ENCODE results near the gene RABL3. TPM values are rescaled to one million over a fixed set of nuclear protein-coding genes. Genes with fewer than 3 reads are reported as not detected.
"Not testable (repeated sequence)": the region's sequence is repeated elsewhere in the genome, so short reads cannot be mapped to it uniquely, and the experiment has no call there.

RABL3 gene, protein sequence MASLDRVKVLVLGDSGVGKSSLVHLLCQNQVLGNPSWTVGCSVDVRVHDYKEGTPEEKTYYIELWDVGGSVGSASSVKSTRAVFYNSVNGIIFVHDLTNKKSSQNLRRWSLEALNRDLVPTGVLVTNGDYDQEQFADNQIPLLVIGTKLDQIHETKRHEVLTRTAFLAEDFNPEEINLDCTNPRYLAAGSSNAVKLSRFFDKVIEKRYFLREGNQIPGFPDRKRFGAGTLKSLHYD
- 10 to 100 TPM; 25.3 to 25.7 TPM for total RNA-seq
- long read RNA-seq, transcript RABL3-201 (8 exons, 3,883 nt): major isoform, 36 of 43 reads
- long read RNA-seq, partial matches to known transcripts: 0 of 43 reads
- long read RNA-seq, other reads (novel, unspliced or antisense): 6 of 43 reads

DNA sequence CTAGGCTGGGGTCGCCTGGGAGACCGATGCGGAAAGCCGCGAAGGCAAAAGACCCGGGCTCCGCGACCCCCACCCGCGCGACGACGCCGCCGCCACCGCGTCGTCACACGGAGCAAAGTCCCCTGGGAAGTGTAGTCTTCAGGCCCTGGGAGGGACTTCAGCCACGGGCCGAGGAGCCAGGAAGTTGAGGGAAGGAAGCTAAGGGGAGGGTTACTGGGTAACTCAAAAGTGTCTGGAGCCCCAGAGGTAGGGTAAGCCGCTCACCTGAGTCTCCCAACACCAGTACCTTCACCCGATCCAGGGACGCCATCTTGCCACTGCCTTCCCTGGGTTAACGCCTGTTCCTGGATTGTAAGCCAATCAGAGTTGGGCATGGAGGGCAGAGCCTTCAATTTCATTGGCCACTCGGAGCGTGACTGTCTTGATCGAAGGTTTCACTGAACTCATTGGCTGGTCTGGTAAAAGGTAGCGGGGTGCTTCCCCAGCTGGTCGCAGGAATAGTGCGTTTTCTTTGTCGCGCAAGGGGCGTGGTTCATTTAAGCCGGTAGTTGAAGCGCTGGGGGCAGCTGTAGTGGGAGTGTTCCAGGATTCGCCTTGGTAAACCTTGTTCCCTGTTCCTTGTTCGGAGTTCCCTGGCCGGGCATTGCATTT, at the start of gene RABL3, which contains the start of gene GTF2E1:
TSS of gene RABL3 (minus strand) at position 319 of the 651 bp plus-strand sequence. CDS start at position 310, 9 bp downstream.
TSS of gene GTF2E1 (plus strand) at position 547 of the 651 bp plus-strand sequence. CDS start 7,809 bp downstream, outside the sequence.
- ATAC-seq (peak; percentile 98), DNase-seq (peak; percentile 97 to 98)
- intact Hi-C loops (cut with DNase I, micrococcal nuclease): no loop called here

DNA sequence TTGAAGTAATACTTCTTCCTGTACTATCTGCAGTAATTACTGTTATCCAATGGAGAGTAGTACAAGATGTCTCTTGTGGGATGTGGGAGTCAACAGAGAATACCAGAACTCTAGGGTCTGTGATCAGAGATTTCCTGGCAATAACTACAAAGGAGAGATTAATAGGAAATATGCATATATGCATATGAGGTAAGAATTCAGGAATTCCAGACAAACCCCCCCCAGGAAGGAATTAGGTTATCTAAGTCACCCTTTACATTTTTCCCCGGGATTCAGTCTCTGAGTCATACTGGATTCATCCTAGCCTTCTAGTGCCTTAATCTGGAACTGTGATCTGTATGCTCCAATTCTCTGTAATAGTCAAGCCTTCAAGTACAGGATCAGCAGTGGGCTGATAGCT, 49.6 kb upstream of the RABL3 start:
- intact Hi-C loops (cut with DNase I, micrococcal nuclease): loop anchor here in 1 of 2 donors (10.0 kb wide), 1 partner anchor 227 kb away; no protein-coding TSS in a partner anchor
- DNase-seq (no peak), ATAC-seq (no peak)

DNA sequence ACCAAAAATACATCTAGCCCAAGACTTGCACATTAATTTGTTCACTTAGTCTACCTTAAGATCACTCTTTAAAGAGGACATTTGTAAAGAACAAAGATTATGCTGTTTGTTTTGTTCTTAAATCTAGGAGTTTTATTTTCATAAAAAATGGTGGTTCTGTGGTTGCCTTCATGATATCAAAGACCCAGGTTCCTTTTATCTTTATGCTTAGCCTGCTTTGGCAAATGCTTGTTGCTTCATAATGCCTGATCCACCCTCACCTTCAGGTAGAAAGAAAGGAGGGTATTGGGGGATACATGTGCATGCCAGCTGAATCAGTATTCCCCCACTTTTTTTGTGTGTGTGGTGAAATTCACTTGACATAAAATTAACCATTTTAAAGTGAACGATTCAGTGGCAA, 48.7 kb upstream of the RABL3 start:
- ATAC-seq: no peak
- intact Hi-C loops (cut with DNase I, micrococcal nuclease): loop anchor here in 1 of 2 donors (10.0 kb wide), 1 partner anchor 226 kb away; no protein-coding TSS in a partner anchor
- DNase-seq: no peak

DNA sequence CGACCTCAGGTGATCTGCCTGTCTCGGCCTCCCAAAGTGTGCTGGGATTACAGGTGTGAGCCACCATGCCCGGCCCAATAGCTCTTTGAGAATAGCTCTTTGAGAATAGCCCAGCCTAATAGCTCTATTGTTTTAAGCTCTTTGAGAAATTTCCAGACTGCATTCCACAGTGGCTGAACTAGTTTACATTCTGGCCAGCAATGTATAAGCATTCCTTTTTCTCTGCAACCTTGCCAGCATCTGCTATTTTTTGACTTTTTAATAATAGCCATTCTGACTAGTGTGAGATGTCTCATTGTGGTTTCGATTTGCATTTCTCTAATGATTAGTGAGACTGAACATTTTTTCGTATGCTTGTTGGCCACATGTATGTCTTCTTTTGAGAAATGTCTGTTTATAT, 43.5 kb upstream of the RABL3 start:
- intact Hi-C loops (cut with DNase I, micrococcal nuclease); DNase-seq; ATAC-seq: not testable (repeated sequence)

DNA sequence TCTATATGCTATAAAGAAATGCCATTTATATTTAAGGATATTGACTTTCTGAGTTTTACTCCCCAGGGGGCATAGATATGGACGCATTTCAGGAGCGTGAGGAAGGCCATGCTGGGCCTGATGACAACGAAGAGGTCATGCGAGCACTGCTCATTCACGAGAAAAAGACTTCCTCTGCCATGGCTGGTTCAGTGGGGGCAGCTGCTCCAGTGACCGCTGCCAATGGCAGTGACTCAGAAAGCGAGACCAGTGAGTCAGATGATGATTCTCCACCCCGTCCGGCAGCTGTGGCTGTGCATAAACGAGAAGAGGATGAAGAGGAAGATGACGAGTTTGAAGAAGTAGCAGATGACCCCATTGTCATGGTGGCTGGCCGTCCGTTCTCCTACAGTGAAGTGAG, 38.7 kb upstream of the RABL3 start:
- intact Hi-C loops (cut with DNase I, micrococcal nuclease): no loop called here
- no peak for ATAC-seq
- peak; percentile 8 to 26 for DNase-seq

DNA sequence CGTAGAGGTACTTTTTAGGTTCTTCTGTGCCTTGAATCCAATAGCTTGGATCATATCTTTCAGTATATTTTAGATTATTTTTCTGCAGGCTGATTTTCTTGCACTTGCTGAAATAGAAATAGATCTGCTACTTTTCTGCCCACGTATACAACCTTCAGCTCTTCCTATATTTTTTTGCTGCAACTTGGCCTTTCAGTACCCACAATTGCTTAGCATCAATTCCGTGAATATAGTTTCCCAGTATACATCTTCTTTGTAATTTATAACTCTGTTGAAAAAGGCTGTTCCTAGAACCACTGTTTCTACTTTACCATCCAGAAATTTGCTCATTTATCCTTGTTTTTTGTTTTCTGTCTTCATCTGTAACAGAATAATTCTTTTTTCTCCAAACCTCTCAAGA, 36.5 kb upstream of the RABL3 start:
- ATAC-seq: no peak
- intact Hi-C loops (cut with DNase I, micrococcal nuclease): no loop called here
- DNase-seq: no peak

DNA sequence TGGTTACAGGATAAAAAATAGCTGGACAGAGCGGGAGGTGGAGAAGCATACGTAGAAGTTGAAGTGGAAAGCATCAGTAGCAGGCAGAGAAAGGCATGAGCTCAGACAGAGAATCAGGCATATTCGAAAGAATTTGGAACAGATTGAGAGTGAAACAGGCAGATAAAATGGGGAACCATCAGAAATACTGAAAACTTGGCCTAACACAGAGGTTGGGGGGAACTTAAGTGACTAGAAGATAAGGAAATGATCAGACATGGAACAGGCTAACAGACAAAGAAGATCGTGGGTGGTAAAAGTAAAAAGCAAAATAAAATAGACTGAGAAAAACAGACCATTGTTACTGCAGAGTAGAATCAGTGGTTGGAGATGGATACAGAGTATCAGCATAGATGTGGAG, 33.1 kb upstream of the RABL3 start:
- intact Hi-C loops (cut with DNase I, micrococcal nuclease): no loop called here
- ATAC-seq: no peak
- DNase-seq: no peak

DNA sequence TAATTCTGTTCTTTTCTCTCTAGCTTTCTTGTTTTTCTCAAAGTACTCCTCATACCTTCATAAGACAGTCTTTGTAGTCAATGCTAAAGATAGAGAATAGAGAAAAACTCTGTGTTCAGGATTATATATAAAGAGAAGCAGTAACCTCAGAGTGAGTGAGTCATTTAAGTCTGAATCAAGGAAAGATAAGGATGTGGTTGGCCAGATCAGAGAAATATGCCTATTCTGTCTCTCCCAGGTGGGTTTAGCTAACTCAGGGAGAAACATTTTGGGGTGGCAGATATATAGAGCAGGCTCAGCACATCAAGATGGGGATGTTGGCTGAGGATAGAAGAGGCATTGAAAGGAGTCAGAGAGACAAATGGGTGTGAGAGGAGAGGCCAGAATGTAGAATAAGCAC, 31.6 kb upstream of the RABL3 start:
- no peak for DNase-seq
- no peak for ATAC-seq
- intact Hi-C loops (cut with DNase I, micrococcal nuclease): no loop called here

DNA sequence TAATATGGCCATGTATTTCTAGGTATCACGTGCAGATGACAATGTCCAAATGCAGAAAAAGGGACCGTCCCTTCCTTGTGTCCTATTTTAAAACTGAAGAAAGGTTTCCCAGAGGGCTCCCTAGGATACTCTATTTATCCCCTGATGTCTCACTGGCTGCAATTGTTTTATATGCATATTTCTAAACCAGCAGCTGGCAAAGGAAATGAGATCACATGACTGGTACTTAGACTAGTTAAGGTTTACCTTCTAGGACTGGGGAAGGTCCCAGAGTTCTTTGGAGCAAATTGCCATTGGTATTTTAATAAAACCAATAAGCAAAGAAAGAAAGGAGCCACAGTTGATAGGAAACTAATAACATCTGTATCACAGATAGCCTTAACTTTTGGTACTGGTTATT, 29.8 kb upstream of the RABL3 start:
- intact Hi-C loops (cut with DNase I, micrococcal nuclease): no loop called here
- ATAC-seq (no peak), DNase-seq (no peak)

DNA sequence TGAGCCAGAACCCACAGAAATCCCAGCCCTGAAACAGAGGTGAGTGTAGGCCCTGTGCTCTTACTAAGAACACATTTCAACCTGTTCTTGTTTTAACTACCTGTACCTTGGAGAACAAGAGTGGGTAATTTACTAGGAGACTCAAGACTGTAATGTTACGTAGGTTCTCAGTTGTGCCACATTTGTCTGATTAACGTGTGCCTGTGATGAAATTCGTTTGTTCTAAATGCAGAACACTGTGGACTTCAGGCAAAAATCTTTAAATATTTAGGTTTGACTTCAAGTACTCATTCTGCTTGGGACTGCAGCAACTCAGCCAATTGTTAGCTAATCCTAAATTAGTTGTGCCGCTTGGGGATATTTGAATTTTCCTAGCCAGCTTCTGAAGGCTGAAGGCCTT, 28.6 kb upstream of the RABL3 start:
- ATAC-seq (no peak), DNase-seq (no peak)
- intact Hi-C loops (cut with DNase I, micrococcal nuclease): no loop called here

DNA sequence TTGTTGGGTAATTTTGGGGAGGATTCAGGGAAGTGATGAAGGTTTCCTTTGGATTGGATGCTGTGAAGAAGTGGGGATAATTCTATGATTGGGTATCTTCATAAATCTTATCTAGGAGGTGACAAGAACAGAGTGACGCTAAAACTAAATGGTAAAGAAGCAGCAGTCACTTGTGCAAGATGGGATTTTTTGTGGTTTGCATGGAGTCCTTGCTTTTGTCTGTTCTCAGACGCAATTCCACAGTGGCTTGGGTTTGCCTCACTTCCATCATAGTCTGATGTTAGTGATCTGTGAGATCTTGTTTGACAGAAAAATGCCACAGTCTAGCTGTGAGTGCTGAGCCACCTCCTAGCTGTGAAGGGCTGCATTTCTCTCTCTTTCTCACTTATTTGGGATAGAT, 27.1 kb upstream of the RABL3 start:
- no peak for ATAC-seq
- intact Hi-C loops (cut with DNase I, micrococcal nuclease): no loop called here
- no peak for DNase-seq

DNA sequence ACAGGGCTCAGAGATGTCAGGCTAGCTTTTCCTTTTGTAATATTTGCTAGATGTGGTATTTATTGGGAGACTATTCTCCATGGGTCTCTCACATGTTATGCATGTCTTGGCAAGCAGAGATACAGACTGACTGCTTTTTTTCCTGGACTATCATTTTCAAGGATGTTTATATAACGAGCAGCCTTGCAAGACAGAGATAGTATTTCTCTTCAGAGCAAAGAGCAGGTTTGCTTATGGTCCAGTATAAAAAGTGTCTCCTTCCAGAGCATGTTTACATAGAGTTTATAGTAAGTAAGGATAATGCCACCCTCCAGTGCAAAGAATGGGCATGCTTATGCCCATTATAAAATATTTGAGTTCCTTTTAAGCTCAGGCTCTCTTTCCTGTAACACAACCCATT, 24.8 kb upstream of the RABL3 start:
- DNase-seq (no peak), ATAC-seq (peak; percentile 90)
- intact Hi-C loops (cut with DNase I, micrococcal nuclease): no loop called here

DNA sequence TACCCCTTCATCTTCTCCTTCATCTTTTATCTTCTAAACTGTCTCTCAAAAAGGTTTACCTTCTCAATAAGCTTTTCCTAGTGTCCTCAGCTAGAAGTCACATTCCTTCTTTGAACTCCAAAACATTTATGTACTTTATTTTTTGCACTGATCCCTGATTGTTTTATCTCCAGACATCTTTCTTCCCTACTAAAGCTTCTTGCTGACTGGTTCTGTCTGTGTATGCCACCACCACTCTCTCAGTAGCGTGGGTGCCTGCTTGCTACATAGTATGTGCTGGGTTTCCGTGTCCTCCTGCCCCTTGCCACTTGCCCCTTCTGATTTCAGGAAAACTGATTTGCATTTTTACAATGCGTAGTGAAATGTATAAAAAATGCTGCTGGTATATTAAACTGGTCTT, 24.3 kb upstream of the RABL3 start:
- intact Hi-C loops (cut with DNase I, micrococcal nuclease): no loop called here
- DNase-seq (no peak), ATAC-seq (no peak)

DNA sequence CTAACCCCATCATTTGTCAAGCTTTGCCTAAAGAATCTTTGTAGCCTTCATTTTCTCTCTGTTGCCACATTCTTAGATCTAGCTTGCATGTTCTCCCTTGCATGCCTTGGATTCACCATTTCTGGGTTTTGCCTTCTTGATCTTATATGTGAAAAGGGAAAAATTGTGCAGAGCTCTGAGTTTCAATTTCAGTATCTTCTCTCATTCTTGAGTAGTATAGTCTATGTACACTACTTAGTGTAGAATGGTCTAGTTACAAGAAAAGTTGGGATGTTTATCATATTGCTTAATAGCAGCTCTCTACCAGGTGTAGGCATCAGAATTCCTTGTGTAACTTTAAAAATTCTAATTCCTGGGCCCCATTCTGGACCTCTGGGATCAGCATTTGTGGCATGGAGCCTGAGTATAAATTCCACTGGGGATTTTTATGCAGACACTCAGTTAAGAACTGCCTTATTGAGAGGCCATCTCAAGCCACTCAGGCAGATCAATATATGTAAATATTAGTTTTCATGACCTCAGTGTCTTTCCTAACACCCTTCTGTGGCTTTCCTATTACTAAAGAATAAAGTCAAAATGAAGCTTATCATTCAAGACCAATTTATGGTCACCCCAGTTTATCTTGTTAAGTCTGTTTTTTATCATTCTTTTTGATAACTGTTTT, 23.6 kb upstream of the RABL3 start:
- ATAC-seq: no peak
- intact Hi-C loops (cut with DNase I, micrococcal nuclease): no loop called here
- no peak for DNase-seq

DNA sequence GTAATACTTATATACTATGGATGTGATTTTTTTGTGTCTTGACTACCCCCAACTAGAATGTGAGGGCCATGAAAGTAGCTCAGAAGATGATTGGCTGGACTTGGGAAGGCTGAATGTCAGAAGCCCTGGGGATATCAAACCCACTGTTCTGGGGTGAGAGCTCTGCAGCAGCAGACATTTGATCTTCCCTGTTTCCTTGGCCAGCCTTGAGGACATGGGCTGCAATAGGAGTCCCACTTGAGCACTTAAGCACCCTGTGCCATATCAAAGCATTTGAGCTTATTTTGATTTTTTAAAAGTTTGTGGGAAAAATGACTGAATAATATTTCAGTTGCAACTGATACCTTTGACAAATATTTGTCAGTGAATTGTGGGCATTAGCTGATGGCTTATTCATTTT, 21.9 kb upstream of the RABL3 start:
- intact Hi-C loops (cut with DNase I, micrococcal nuclease): no loop called here
- no peak for DNase-seq
- ATAC-seq: no peak

DNA sequence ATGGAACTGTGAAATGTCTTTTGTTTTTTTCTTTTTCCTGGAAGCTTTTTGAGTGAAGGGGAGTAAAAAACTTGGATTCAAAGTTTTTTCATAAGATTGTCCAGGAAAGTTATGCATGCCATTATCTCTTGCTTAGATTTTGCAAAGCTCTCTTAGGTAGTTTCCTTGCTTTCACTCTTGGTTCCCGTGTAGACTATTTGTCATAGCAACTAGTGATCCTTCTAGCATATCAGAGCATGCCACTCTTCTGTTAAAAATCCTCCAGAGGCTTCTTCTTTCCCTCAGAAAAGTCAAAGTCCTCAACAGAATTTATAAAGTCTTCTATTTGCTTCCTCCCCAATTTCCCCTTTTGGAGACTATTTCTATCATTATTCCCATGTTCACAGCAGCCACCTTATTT, 21.3 kb upstream of the RABL3 start:
- DNase-seq: no peak
- intact Hi-C loops (cut with DNase I, micrococcal nuclease): no loop called here
- ATAC-seq: no peak

DNA sequence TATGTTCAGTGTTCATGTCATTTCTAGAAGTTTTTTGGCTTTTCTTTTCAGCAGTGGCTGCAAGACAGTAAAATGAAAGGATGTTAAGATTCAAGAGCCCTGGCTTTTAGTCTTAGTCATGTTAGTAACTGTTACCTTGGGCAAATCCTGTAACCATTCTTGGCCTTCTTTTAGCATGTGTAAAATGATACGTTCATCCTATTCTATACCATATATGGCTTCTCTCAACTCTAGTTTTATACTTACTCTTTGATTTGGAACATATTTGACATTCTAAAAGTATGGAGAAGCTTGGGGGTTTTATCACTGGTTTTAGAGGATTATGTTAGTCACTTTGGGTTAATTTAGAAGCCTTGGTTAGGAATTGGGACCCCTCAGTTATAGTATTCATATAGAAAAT, 20.3 kb upstream of the RABL3 start:
- intact Hi-C loops (cut with DNase I, micrococcal nuclease): no loop called here
- ATAC-seq (no peak), DNase-seq (no peak)

DNA sequence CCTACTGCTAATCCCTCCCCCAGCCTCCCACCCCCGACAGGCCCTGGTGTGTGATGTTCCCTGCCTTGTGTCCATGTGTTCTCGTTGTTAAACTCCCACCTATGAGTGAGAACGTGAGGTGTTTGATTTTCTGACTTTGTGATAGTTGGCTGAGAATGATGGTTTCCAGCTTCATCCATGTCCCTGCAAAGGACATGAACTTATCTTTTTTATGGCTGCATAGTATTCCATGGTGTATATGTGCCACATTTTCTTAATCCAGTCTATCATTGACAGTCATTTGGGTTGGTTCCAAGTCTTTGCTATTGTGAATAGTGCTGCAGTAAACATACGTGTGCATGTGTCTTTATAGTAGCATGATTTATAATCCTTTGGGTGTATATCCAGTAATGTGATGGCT, 16.2 kb upstream of the RABL3 start:
- ATAC-seq; DNase-seq; intact Hi-C loops (cut with DNase I, micrococcal nuclease): not testable (repeated sequence)

DNA sequence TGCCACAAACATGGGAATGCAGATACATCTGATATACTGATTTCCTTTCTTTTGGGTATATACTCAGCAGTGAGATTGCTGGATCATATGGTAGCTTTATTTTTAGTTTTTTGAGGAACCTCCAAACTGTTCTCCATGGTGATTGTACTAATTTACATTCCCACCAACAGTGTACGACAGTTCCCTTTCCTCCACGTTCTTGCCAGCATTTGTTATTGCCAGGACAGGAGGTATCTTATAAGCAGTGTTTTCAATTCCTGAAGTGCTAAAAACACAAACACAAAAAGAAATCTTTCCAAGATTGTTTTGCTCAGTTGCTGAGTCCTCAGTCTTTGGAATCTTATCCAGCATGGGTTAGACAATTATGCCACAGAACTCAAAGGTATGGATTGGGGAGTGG, 13.7 kb upstream of the RABL3 start:
- ATAC-seq: no peak
- intact Hi-C loops (cut with DNase I, micrococcal nuclease): no loop called here
- no peak for DNase-seq

DNA sequence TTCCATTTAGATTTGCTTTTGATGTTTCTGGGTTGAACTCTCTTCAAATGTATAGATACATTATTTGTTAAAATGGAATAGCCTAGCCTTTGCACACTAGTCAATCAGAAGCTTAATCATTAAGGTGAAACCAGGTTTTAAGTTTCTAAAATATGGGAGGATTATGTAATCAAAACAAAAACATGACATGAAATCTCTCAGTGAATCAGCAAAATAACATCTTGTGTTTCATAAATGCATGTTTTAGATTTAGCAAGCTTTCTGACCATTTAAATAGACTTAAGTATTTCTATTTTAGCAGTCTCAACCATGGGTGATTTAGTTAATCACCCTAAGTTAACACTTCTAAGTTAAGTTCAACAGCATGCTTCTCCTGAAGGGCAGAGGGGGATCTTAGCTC, 11.5 kb upstream of the RABL3 start:
- no peak for DNase-seq
- intact Hi-C loops (cut with DNase I, micrococcal nuclease): no loop called here
- ATAC-seq: no peak

Measured in left colon (tissue), 2 donors.